Activated naive CD8-positive, alpha-beta T cell treated with anti-CD3 and anti-CD28 coated beads, Interleukin-2, amount 50 U/mL, for 24 hours (primary cell): ENCODE results near the gene HOXD13.

ENCODE experiments used
- ATAC-seq: fragments of 150-1000 bp; cut with Tn5 transposase; one replicate; pipeline ENCODE4 v1.10.0; 2021
- DNase-seq: peaks from one replicate; pipeline ENCODE4 v3.0.0; 2021
- H3K27ac Mint-ChIP-seq: one replicate; pipeline ENCODE4 v1.8.0; 2021; ENCODE audit warnings: mild to moderate bottlenecking, mixed read lengths
- H3K27me3 Mint-ChIP-seq: one replicate; pipeline ENCODE4 v1.8.0; 2021; ENCODE audit warnings: mixed read lengths
- H3K36me3 Mint-ChIP-seq: one replicate; pipeline ENCODE4 v1.8.0; 2021; ENCODE audit warnings: low read depth, mixed read lengths
- H3K4me1 Mint-ChIP-seq: one replicate; pipeline ENCODE4 v1.8.0; 2021; ENCODE audit warnings: mixed read lengths
- H3K4me3 Mint-ChIP-seq: one replicate; pipeline ENCODE4 v1.8.0; 2021; ENCODE audit warnings: mild to moderate bottlenecking, moderate library complexity, mixed read lengths
- H3K9me3 Mint-ChIP-seq: one replicate; pipeline ENCODE4 v1.8.0; 2021; ENCODE audit warnings: mixed read lengths

Gene HOXD13

DNA sequence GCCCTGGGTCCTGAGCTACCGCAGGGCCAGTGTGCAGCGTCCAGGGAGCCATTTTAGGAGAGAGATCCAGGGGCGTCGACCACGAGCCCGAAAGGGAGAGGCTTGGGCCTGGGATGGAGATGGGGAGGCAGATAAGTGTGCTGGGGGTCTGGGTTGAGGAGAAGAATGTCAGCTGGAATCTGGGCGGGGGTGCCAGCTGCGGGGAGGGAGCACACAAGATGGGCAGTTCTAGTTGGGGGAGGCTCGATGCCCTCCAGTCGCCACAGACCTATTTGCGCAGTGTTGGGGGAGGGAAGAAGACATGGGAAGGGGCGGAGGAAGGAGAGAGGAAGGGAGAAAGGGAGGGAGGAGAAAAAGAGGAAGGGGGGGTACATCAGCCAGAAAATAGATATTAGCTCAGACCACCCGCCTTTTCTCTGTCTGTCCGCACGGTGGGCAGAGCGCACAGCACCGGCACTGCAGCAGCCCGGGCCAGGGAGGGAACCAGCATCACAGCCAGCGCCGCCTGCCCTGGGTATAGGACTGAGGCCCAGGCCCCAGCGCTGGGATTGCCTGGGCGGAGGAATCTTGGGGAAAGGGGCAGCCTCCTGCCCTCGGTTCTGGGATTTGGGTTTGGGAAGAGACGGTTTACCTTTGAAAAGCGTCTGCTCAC lies 12.7 kb downstream of the HOXD13 start:
- Mint-ChIP-seq H3K27ac (no peak overlapping the region), H3K4me1 (peaks cover 21% of the 10 kb centered on the region)

DNA sequence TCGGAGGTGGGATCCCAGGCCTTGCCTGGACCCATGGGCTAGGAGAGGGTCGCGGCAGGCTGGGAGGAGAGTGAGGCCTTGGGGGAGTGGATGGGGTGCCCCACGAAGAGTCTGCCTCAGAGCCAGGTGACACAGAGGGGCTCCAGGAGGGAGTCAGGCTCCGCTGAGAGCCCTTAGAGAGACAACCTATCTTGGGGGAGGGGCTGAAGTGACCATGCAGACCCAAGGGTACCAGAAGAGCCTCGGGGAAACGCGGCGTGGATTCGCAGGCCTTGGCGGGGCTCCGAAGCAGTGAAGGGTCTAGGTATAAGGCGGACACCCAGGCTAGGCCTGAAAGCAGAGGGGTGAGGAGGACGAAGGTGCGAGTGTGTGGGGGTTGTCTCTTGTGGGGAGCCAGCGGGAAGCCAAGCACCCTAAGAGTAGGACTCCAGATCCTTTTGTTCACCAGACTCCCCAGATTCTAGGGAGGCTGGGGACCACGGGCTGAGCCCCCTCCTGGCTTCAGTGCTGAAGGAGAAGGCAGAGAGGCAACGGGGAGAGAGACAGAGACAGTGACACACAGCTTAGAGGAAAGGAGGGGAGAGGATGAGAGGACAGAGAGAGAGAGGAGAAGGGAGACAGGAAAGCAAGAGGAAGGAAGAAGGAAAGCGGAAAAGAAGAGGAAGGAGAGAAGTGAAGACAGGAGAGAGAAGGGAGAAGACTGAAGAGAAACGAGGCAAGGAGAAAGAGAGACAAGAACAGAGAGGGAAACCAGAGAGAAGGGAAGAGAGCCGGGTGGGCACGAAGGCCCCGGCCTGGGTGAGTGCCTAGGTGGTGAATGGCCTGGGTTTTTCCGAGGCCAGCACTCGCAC lies 13.4 kb downstream of the HOXD13 start:
- Mint-ChIP-seq H3K4me3 (peak overlapping the region; percentile 61), H3K27me3 (peaks cover 86% of the 10 kb centered on the region), H3K36me3 (peaks cover 5% of the 10 kb centered on the region), H3K27ac (peak overlapping the region; percentile 8), H3K4me1 (peaks cover 21% of the 10 kb centered on the region), H3K9me3 (peaks cover 4% of the 10 kb centered on the region)
- DNase-seq (no peak), ATAC-seq (no peak)

More for the DNA sequence above, 12.7 kb downstream of the HOXD13 start:
- H3K4me3 Mint-ChIP-seq: no peak overlapping the region
- no peak for ATAC-seq
- peaks cover 86% of the 10 kb centered on the region for H3K27me3 Mint-ChIP-seq
- H3K9me3 Mint-ChIP-seq: peaks cover 4% of the 10 kb centered on the region
- peaks cover 5% of the 10 kb centered on the region for H3K36me3 Mint-ChIP-seq
- DNase-seq: no peak

DNA sequence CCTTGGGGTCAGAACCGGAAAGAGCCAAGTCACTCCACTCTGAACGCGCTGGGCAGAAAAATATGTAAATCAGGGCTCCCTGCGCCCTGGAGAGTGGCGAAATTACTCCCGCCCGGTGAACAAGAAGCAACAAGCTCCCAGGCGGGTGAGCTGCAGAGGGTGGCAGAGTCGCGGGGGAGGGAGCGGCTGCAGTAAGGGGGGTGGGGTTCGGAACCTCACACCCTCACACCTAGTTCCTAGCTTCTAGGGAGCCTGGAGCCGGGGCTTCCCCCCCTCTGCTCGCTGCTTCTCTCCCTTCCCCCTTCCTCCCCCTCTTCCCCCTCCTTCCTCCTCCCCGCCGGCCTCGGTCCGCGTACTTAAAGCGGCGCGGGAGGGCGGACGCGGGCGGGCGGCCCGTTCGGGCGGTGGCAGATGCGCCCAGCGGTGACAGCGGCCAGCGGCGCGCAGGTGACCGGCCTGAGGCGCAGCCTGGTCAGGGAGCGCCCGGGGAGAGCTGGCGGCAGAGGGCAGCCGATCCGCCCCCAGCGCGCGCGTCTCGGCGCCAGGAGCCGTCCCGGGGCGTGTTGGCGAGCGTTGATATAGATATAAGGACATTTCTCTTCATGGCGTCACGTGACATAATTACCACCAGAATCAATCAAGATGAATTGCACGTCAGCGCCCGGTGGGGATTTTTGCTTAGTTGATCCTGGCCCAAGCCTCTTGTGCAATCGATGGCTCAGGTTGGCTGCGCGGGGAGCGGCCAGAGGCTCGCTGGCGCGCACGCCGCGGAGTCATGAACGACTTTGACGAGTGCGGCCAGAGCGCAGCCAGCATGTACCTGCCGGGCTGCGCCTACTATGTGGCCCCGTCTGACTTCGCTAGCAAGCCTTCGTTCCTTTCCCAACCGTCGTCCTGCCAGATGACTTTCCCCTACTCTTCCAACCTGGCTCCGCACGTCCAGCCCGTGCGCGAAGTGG lies 14.3 kb downstream of the HOXD13 start, which contains the start of gene HOXD11:
Gene HOXD11 (plus strand): TSS at position 700 of the 959 bp plus-strand sequence. CDS start 76 bp downstream, at position 776.
- Mint-ChIP-seq H3K9me3 (peaks cover 4% of the 10 kb centered on the region), H3K36me3 (peaks cover 7% of the 10 kb centered on the region), H3K27ac (peak within 1 kb of the TSS; percentile 8), H3K4me1 (peaks cover 21% of the 10 kb centered on the region), H3K27me3 (peaks cover 86% of the 10 kb centered on the region), H3K4me3 (peak within 1 kb of the TSS; percentile 61)
- DNase-seq (no peak), ATAC-seq (no peak)

- no peak for ATAC-seq
- H3K4me3 Mint-ChIP-seq: no peak overlapping the region
- H3K27me3 Mint-ChIP-seq: peaks cover 86% of the 10 kb centered on the region
- H3K9me3 Mint-ChIP-seq: peaks cover 4% of the 10 kb centered on the region
- no peak overlapping the region for H3K27ac Mint-ChIP-seq
- peaks cover 7% of the 10 kb centered on the region for H3K36me3 Mint-ChIP-seq
- DNase-seq: no peak
- peaks cover 21% of the 10 kb centered on the region for H3K4me1 Mint-ChIP-seq
These were observed 15.2 kb downstream of the HOXD13 start for GRCh38 chr2:176107731-176108181.

GRCh38 chr2:176109192-176109901 lies 16.8 kb downstream of the HOXD13 start:
- no peak for DNase-seq
- Mint-ChIP-seq H3K4me1 (peaks cover 19% of the 10 kb centered on the region), H3K36me3 (peaks cover 7% of the 10 kb centered on the region), H3K4me3 (no peak overlapping the region), H3K9me3 (peaks cover 11% of the 10 kb centered on the region), H3K27ac (no peak overlapping the region), H3K27me3 (peaks cover 87% of the 10 kb centered on the region)
- no peak for ATAC-seq

DNA sequence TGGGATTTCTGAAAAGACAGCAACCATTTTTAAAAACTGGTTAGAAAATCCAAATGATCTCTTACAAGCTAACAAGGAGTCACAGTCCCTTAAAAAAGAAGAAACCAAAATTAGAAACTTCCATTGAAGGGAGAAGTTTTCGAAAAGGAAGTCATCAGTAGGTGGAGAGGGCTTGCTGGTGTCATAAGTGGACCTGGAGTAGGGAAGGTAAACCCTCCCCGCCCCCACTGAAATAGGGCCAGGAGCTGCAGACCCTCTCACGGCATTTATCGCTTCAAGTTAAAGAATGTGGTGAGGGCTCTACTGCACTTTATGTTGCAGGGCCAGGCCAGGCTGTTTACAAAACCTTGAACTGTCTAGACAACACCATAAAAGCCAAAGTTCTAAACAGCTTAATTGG lies 17.4 kb downstream of the HOXD13 start:
- no peak overlapping the region for H3K4me3 Mint-ChIP-seq
- H3K4me1 Mint-ChIP-seq: peaks cover 16% of the 10 kb centered on the region
- peaks cover 87% of the 10 kb centered on the region for H3K27me3 Mint-ChIP-seq
- peaks cover 7% of the 10 kb centered on the region for H3K36me3 Mint-ChIP-seq
- peaks cover 11% of the 10 kb centered on the region for H3K9me3 Mint-ChIP-seq
- ATAC-seq (no peak), DNase-seq (no peak)
- H3K27ac Mint-ChIP-seq: no peak overlapping the region

- no peak for DNase-seq
- no peak overlapping the region for H3K4me3 Mint-ChIP-seq
- no peak overlapping the region for H3K27ac Mint-ChIP-seq
- ATAC-seq: no peak
- peaks cover 15% of the 10 kb centered on the region for H3K4me1 Mint-ChIP-seq
- H3K9me3 Mint-ChIP-seq: peaks cover 13% of the 10 kb centered on the region
- H3K27me3 Mint-ChIP-seq: peaks cover 83% of the 10 kb centered on the region
- peaks cover 7% of the 10 kb centered on the region for H3K36me3 Mint-ChIP-seq
These were observed 18.1 kb downstream of the HOXD13 start for GRCh38 chr2:176110415-176111308.

GRCh38 chr2:176111309-176111663 lies 18.8 kb downstream of the HOXD13 start:
- peaks cover 9% of the 10 kb centered on the region for H3K36me3 Mint-ChIP-seq
- DNase-seq (no peak), ATAC-seq (no peak)
- peaks cover 11% of the 10 kb centered on the region for H3K4me1 Mint-ChIP-seq
- peaks cover 15% of the 10 kb centered on the region for H3K9me3 Mint-ChIP-seq
- no peak overlapping the region for H3K4me3 Mint-ChIP-seq
- peak overlapping the region; percentile 35 for H3K27ac Mint-ChIP-seq
- peaks cover 83% of the 10 kb centered on the region for H3K27me3 Mint-ChIP-seq

DNA sequence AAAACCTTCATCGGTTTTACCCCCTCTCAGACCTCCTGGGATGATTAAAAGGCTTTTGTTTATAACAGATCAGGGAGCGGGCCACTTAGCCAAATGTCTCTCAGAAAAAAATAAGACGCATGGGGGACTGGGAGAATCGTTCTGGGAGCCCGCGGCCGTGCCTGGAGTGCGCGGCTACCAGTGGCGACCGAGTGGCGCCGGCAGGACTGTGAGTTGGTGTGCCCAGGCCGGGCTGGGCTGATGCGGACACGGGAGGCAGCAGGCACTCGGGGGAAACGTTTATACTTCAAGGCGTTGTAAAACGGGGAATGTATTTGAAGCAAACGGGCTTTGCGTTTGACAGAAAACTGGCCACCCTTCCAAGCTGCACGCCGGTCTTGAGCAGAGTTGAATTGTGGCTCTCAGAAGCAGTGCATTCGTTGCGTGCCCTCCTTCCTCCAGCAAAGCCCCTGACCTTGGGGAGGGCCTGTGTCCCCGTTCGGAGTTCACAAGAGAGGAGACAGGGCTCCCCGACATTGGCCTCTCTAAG lies 19.4 kb downstream of the HOXD13 start:
- H3K36me3 Mint-ChIP-seq: peaks cover 9% of the 10 kb centered on the region
- no peak overlapping the region for H3K4me3 Mint-ChIP-seq
- no peak for ATAC-seq
- peaks cover 15% of the 10 kb centered on the region for H3K9me3 Mint-ChIP-seq
- no peak overlapping the region for H3K27ac Mint-ChIP-seq
- no peak for DNase-seq
- H3K4me1 Mint-ChIP-seq: peaks cover 9% of the 10 kb centered on the region
- H3K27me3 Mint-ChIP-seq: peaks cover 86% of the 10 kb centered on the region

GRCh38 chr2:176112375-176113302 lies 20.1 kb downstream of the HOXD13 start:
- H3K4me1 Mint-ChIP-seq: peaks cover 7% of the 10 kb centered on the region
- H3K9me3 Mint-ChIP-seq: peaks cover 15% of the 10 kb centered on the region
- H3K27ac Mint-ChIP-seq: no peak overlapping the region
- ATAC-seq: no peak
- H3K4me3 Mint-ChIP-seq: no peak overlapping the region
- peaks cover 9% of the 10 kb centered on the region for H3K36me3 Mint-ChIP-seq
- DNase-seq: no peak
- H3K27me3 Mint-ChIP-seq: peaks cover 87% of the 10 kb centered on the region

DNA sequence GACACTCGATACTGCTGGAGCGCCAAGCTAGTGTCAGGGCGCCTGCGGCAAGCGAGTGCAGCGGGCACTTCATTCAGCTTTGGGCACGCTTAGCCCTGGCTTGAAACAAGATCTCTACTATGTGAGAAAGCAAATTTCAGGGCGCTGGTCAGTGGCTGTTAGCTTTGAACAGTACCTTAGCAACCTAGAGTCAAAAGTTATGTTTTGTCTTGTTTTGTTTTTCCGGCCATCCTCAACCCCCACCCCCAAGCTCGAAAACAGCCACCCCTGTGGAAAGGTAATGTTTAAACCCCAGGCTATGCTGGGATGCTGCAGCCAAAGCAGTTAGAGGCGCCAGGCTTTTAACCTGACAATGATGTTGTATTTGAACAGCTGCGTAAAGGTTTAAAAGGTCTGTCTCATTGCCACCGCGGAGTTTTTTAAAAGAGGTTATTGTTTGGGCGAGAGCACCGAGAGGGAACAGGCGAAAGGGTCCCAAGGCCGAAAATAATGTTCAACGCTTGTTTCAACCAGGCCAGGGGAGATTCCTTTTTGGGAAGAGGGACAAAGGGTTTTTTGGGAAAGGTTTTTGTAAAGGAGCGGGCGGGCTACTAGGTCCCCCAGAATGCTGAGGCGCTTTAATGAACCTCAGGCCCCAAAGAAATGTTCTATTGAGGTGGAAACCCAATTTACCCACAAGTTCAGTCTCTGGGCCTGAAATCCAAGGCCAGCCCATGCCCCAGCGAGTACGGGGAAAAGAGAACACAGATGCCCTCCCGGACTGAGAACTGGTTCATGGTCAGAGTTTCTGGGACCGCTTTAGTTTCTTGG lies 21.8 kb downstream of the HOXD13 start:
- H3K4me3 Mint-ChIP-seq: no peak overlapping the region
- DNase-seq (no peak), ATAC-seq (no peak)
- peaks cover 10% of the 10 kb centered on the region for H3K36me3 Mint-ChIP-seq
- peaks cover 22% of the 10 kb centered on the region for H3K9me3 Mint-ChIP-seq
- peaks cover 7% of the 10 kb centered on the region for H3K4me1 Mint-ChIP-seq
- H3K27ac Mint-ChIP-seq: no peak overlapping the region
- peaks cover 92% of the 10 kb centered on the region for H3K27me3 Mint-ChIP-seq
